Measurements from ENCODE around the gene RIPOR2.
"Not testable (repeated sequence)": the region's sequence is repeated elsewhere in the genome, so short reads cannot be mapped to it uniquely, and the experiment has no call there.

The RIPOR2 gene

GRCh38 chr6:24761851-24762250 lies 173.9 kb downstream of the RIPOR2 start:
- ChIA-PET CTCF (interaction anchor here (1.7 to 1.9 kb wide), 2 partner anchors 59 to 181 kb away, joined by 3 to 15 read pairs; no protein-coding TSS in a partner anchor), POLR2A (no interaction called here)
- no peak for DNase-seq (ENCODE audit: low read depth, low spot score)
- H3K4me3 ChIP-seq (ENCODE audit: low read depth, low read length): no peak overlapping the region
- TF ChIP-seq CTCF (IDR thresholded peaks at IDR 0.05; ENCODE audit: insufficient read depth, low read length, missing control alignments): no peak

- ChIA-PET CTCF (interaction anchor here (1.7 to 1.9 kb wide), 2 partner anchors 58 to 181 kb away, joined by 3 to 15 read pairs; no protein-coding TSS in a partner anchor), POLR2A (no interaction called here)
- TF ChIP-seq CTCF (IDR thresholded peaks at IDR 0.05; ENCODE audit: insufficient read depth, low read length, missing control alignments): no peak
- H3K4me3 ChIP-seq (ENCODE audit: low read depth, low read length): no peak overlapping the region
- DNase-seq (ENCODE audit: low read depth, low spot score): no peak
Measured at GRCh38 chr6:24761193-24761835, 174.4 kb downstream of the RIPOR2 start.

DNA sequence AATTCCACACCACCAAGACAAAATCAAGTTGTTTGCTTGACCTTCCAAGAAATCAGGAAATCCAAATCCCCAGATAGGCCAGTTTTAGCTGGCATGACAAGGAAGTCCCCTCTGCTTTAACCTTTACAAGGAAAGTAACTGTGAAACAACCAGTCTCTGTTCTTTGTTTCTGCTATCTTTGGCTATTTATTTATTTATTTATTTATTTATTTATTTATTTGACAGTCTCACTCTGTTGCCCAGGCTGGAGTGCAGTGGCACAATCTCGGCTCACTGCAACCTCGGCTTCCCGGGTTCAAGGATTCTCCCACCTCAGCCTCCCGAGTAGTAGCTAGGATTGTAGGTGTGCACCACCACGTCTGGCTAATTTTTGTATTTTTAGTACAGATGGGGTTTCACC lies 175.6 kb downstream of the RIPOR2 start:
- no peak for TF ChIP-seq CTCF (IDR thresholded peaks at IDR 0.05; ENCODE audit: insufficient read depth, low read length, missing control alignments)
- ChIA-PET POLR2A (no interaction called here), CTCF (interaction anchor here (1.5 to 1.9 kb wide), 3 partner anchors 57 to 180 kb away, joined by 3 to 15 read pairs (median 9); no protein-coding TSS in a partner anchor)
- no peak for DNase-seq (ENCODE audit: low read depth, low spot score)
- H3K4me3 ChIP-seq (ENCODE audit: low read depth, low read length): no peak overlapping the region

DNA sequence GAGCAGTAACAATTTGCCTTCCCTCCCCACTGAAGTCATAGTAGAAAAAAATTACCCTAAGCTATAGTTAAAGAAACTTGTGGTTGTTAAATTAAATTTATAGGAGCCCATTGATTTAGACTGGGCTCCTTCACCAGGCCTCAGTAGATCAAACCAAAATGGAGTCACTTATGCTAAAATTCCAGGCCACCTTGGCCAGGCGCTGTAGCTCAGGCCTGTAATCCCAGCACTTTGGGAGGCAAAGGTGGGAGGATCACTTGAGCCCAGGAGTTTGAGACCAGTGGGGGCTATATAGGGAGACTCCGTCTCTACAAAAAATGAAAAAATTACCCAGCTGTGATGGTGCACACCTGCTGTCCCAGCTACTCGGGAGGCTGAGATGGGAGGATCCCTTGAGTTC lies 176.0 kb downstream of the RIPOR2 start:
- CTCF ChIA-PET: interaction anchor here (1.5 kb wide), 1 partner anchor 178 kb away, joined by 9 read pairs; no protein-coding TSS in a partner anchor

GRCh38 chr6:24757611-24758010 lies 178.1 kb downstream of the RIPOR2 start:
- ChIA-PET CTCF (interaction anchor here (1.0 to 1.6 kb wide), 2 partner anchors 178 to 305 kb away, joined by 3 to 5 read pairs; no protein-coding TSS in a partner anchor), POLR2A (no interaction called here)
- no peak for TF ChIP-seq CTCF (IDR thresholded peaks at IDR 0.05; ENCODE audit: insufficient read depth, low read length, missing control alignments)
- no peak overlapping the region for H3K4me3 ChIP-seq (ENCODE audit: low read depth, low read length)
- no peak for DNase-seq (ENCODE audit: low read depth, low spot score)

More for the DNA sequence above, 176.0 kb downstream of the RIPOR2 start:
- no peak for TF ChIP-seq CTCF (IDR thresholded peaks at IDR 0.05; ENCODE audit: insufficient read depth, low read length, missing control alignments)
- POLR2A ChIA-PET: no interaction called here
- no peak for DNase-seq (ENCODE audit: low read depth, low spot score)
- no peak overlapping the region for H3K4me3 ChIP-seq (ENCODE audit: low read depth, low read length)

- POLR2A ChIA-PET: interaction anchor here (1.6 kb wide), 1 partner anchor 12 kb away, joined by 3 read pairs; no protein-coding TSS in a partner anchor
- CTCF ChIA-PET: interaction anchor here (1.0 kb wide), 2 partner anchors 10 to 11 kb away, joined by 3 to 4 read pairs; no protein-coding TSS in a partner anchor
- H3K4me3 ChIP-seq (ENCODE audit: low read depth, low read length): no peak overlapping the region
- no peak for DNase-seq (ENCODE audit: low read depth, low spot score)
- TF ChIP-seq CTCF (IDR thresholded peaks at IDR 0.05; ENCODE audit: insufficient read depth, low read length, missing control alignments): no peak
Measured at GRCh38 chr6:24755279-24755678, 180.5 kb downstream of the RIPOR2 start.

DNA sequence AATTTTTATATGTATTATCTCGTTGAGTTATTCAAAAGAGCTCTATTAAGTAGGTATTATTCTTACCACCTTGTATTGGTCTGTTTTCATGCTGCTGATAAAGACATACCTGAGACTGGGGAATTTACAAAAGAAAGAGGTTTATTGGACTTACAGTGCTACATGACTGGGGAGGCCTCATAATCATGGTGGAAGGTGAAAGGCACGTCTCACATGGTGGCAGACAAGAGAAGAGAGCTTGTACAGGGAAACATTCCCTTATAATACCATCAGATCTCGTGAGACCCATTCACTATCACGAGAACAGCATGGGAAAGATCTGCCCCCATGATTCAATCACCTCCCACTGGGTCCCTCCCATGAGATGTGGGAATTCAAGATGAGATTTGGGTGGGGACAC lies 181.4 kb downstream of the RIPOR2 start:
- ChIA-PET POLR2A (interaction anchor here (1.6 kb wide), 1 partner anchor 11 kb away, joined by 3 read pairs; no protein-coding TSS in a partner anchor), CTCF (interaction anchor here (1.0 to 1.1 kb wide), 3 partner anchors 11 to 172 kb away, joined by 3 to 5 read pairs (median 4); no protein-coding TSS in a partner anchor)

More for the DNA sequence above, 181.4 kb downstream of the RIPOR2 start:
- H3K4me3 ChIP-seq (ENCODE audit: low read depth, low read length); DNase-seq (ENCODE audit: low read depth, low spot score): not testable (repeated sequence)

Data from AG04449 (cell line).